Stimulated activated CD4-positive, alpha-beta T cell treated with anti-CD3 and anti-CD28 coated beads, Interleukin-2, amount 100 ng/mL, for 24 hours (primary cell): ENCODE data around the gene USP51.
"Not testable (repeated sequence)": the region's sequence is repeated elsewhere in the genome, so short reads cannot be mapped to it uniquely, and the experiment has no call there.

Source experiments
- DNase-seq, 2 donors: peaks; one replicate each; pipeline ENCODE4 v3.0.0-alpha.2; 2020

USP51 gene

DNA sequence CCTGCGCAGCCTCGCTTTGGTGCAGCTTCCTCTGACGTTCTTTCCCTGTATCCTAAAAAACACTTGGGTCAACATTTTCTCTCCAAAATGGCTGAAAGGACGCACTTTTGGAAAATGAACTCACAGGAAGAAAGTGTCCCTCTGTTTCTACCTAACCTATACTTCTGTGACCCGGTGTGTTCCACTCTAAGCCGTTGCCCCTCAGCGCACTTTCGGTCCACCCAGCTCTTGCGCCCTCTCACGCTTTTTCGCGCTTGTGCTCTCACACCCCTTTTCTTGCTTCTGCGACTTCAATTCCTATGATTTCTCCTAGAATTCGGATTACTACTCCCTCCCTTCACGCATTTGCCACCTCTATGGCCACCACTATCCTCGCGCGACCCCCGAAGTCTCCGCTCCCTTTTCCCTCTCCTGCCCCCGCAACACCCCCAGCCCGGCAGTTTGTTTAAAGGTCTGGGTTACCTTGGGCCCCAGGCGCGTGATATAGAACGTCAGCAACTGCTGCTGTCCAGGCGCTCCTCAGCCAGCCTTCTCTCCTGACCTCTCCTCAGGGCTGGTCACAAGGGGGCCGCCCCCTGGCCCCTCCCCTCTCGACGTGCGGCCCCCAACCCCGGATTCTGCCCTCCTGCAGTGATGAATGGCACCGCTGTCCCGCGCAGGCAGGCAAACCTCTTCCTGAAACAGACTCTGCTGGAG, at the start of gene USP51:
Gene USP51, minus strand, starts transcription at position 535 of the 696 bp plus-strand sequence. CDS start 909 bp downstream, outside the sequence.
- DNase-seq: peak; percentile 3 to 23

DNA sequence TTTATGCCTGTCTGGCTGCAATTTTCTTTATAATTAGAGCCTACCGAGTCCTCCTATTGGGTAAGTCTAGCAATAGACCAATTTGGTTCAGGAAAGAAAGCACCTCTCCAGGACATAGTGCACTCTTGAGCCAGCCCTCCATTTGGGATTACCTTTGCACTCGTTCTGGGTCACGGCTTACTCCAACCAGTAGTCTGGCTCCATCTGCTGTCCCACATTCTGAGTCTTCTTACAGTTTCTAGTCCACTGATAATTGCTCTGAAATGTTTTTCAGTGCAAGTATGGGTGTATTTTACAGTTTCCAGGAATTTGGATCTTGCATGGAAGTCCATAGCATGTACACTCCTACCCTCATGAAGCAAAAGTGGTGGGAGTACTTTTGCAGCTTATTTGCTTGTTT, 34.8 kb upstream of the USP51 start:
- DNase-seq: no peak

GRCh38 chrX:55523356-55523755, 33.7 kb upstream of the USP51 start:
- no peak for DNase-seq

GRCh38 chrX:55522596-55523276, 33.1 kb upstream of the USP51 start:
- no peak for DNase-seq

- no peak for DNase-seq
These were observed 32.0 kb upstream of the USP51 start for GRCh38 chrX:55521687-55522086.

DNA sequence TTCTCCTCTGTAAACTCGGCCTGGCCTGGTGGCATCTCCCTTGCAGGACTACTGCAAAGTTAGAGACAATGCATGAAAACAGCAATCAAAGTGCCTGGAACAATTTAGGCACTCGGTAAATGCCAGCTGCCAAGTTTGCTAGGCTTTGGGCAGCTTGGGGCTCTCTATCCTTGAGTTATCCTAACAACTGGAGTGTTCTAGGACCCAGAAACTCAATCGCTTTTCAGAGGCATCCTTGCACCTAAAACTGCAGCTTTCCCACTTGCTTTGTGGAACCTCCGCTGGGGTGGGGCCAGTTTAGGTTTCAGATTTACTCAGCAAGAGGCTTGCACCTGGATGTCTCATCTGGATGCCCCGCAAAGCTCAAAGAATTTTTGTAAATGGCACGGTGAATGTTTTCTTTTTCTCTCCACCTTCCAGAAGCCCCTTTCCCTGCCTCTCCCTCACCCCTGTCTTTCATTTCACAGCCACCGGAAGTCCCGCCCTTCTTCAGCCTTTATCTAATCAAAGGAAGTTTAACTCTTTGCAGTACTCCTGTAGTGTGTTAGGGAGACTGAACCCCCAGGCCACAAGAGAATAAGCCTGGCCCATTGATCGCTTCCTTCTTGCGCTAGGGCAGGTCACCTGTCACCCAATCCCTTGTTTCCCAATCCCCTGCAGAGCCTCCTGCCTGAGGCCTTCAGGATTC, 27.3 kb upstream of the USP51 start:
- DNase-seq: not testable (repeated sequence)

DNA sequence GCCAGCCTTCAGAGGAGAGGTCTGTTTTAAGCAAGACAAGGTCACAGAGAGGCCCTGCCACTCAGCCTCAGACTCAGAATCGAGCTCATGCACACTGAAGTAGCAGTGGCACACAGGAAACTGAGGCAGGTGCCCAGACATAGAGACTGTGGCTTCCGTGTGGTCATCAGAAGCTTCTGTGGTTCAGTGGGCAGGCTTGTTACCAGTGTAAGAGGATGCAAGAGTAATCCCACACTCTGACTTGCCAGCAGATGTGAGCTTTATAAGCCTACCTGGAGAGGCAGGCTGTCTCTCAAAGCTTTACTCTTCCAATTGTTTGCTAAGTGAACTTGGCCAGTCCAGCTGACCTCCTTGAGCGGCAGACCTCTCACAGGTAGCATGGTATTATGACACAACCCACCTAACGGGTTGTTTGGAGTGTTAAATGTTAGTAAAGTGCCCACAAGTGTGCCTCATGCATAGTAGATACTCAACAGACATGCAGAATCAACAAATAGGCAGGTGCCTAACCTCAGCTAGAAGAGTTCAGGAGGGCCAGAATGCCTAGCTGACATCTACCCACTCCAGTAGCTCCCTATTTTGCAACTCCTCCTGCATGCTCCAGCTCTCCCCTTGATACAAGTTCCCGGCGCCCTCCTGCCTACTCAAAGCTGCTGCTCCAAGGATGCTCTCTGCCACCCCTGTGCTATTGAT, 23.5 kb upstream of the USP51 start:
- not testable (repeated sequence) for DNase-seq

DNA sequence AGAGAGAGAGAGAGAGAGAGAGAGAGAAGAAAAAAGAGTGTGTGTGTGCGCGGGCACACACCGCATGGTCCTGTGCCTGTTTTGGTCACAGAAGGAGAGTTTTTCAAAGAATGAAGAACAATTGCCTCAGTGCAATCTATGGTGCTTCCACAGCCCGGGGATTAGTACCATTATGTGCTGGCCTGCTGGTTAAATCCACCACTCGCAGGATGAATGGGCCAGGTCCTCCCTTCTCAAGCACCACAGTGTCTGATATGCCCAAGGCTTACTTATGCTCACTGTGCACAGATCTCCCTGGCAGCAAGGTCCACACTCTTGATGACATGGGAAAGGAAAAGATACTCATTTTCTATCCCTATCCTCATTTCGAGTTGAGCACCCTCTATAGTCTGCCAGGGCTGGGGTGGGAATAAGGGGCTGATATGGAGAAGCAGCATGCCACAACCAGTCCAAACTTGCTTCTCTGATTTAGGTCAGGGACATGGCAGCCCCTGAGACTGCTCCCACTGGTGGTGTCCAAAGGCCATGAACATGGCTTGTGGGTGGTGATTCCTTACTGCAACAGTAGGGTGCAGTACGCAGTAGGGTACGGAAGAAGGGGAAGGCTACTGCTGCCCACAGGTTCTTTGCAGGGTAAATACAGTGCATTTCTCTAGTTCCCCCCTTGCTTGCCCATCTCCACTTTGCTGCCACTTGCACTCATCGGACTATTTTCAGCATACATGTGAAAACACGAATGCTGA, 18.9 kb upstream of the USP51 start:
- not testable (repeated sequence) for DNase-seq

- DNase-seq: not testable (repeated sequence)
These were observed 18.1 kb upstream of the USP51 start for GRCh38 chrX:55507699-55508098.

- not testable (repeated sequence) for DNase-seq
These were observed 17.4 kb upstream of the USP51 start for GRCh38 chrX:55507010-55507409.

DNA sequence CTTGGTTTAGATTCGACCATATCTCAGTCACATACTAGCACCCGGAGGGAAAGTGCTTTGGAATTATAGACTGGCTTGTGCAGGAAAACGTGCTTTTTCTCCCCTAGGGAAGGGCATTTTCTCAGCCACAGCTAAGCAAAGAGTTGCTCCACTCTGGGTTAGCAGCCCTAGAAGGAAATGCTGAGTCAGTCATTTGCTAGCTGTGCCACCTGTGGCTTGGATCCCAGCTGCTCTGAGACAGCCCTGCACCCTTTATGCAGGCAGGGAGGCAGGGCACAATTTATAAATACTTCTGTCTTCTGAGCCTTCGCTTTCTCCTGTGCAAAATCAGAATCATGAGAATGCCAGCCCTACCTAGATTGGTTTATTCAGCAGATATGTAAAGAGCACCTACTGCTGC, 1.3 kb upstream of the USP51 start:
- no peak for DNase-seq

DNA sequence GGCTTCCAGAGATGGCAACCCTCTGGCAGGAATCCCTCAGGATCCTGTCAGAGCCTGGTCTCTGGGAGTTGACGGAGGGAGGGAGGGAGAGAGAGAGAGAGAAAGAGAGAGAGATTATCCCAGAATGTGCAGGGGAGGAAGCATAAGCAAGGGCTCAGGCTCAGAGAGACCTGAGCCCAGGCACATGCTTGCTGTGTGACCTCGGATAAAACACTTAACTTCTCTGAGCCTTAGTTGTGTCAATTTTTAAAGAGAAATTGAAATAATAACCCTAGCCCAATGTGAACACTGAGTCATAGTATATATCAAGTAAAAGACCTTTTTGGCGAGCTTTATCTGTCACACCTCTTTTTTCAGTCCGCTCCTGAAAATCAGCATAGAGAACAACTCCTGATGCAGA, 473 bp upstream of the USP51 start:
- DNase-seq: no peak

DNA sequence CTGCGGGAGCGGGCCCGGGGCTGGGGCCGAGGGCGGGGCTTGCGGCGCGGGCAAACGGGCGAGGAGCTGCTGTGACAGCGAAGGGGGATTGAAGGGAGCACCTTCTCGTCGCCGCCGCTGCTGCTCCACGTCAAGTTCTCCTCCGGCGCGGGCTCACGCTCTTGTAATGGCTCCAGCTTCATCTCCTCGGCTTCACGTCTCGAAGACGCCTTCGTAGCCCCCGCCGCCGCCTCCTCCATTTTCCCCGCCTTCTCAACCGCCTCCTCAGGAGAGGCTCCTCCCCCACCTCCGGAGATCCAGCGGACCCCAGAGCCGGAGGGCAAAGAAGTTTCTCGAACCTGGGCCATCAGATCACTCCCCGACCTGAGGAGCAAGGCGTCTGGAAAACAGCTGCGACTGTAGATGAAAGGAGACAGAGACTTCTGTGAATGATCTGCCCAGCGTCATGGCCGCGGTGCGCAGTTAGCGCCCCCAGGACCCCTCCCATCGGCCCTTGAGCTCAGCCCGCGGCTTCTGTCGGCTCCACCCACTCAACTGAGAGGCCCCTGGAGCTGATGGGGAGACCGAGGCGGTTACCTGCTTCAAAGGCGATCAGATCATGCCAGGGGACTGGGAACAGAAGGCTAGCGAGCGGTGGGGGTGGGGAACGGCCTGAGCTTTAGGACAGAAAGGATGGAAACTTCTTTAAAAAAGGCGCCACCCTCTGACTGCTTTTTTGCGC, 895 bp downstream of the USP51 start:
- peak; percentile 57 to 58 for DNase-seq

DNA sequence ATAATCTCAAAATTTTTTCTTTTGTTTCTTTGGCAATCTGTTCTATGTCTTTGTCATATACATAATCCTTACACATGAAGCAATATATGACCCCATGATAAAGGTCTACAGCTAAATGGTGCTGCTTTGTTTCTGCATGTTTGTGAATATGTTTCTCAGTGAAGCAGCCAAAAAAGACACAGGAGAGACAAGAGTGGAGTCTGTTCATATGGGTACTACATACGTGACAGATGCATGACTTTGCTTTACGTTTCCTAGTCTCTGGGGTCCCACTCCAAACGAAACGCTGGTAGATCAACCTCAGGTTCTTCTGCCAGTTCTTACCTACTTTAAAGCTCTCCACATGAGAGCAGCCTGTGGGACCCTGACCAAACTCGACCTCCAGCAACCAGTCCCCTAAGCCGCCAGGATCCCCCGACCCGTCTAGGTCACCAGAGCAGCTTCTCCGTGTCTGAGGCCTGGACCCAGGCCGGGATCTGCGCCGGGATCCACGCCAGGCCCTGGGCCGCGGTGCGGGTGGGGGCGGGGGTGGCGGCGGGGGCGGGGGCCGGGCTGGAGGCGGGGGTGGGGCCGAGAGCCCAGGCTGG, 1.5 kb downstream of the USP51 start:
- DNase-seq: no peak

- DNase-seq: no peak
These were observed 2.5 kb downstream of the USP51 start for GRCh38 chrX:55487143-55487542.

DNA sequence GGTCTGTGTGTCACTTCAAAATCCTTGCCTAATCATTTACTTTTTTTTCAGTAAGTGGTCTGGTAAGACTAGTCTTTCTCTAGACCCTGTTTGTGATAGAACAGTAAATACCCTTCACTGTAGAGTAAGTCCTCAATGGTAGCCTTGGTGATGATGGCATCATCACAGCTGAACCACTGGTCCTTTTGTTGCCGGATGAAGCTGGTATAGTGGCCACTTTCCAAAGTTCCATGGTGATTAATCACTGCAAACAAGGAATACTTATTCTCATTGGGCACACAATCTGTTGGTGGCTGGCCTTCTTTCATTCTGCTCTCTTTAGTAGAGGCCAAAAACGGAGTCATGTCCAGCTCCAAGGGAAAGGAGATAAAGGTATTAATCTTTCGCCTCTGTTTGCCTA, 2.9 kb downstream of the USP51 start:
- no peak for DNase-seq

DNA sequence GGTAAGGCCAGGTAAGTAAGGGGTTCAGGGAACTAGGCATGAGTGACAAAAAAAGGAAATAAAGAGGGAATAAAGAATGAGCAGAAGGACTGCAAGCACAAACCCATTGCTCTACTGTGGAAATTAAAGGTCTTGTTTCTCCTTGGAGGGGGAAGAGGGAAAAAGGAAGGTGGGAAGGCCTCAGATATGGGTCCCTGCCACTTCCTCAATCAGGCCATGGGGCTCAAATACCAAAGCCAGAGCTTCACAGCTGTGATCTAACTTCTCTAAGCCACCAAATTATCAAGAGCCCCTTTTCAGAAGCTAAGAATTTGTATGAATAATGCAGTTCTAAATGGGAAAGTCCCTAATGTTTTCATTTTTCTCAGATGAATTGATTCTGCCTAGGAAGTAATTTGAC, 4.7 kb downstream of the USP51 start:
- no peak for DNase-seq

- no peak for DNase-seq
These were observed 9.1 kb downstream of the USP51 start for GRCh38 chrX:55480390-55481062.

- DNase-seq: not testable (repeated sequence)
These were observed 9.7 kb downstream of the USP51 start for GRCh38 chrX:55479956-55480355.

- DNase-seq: not testable (repeated sequence)
These were observed 23.9 kb downstream of the USP51 start for GRCh38 chrX:55465791-55466190.

DNA sequence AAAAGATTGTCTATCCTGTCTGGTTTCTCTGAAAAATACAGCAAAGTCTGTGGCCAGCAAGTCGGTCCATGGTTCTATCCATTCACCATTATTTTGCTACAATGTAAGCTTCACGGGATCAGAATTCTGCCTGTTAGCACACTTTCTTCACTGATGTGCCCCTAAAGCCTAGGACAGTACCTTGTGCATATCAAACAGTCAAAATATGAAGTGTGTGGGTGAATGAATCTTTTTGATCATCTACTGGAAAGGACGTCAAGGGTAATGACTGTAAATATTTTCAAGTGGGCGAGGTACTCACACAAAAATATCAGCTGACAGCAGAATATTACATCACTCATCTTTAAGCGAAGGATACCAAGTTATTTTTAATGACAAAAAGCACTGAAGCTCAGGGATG, 24.5 kb downstream of the USP51 start:
- DNase-seq: not testable (repeated sequence)
